ENCODE results near the gene MAN2A2.

MAN2A2 gene

GRCh38 chr15:90936823-90937222 lies 33.7 kb downstream of the MAN2A2 start:
- DNase-seq (ENCODE audit: low spot score) = no peak
- in situ Hi-C loops (cut with MboI; ENCODE audit: low pct_unique_long_range_greater_than_20kb, low sequenced_read_pairs, unreplicated experiment) = no loop called here
- TF ChIP-seq CTCF (IDR thresholded peaks at IDR 0.05; ENCODE audit: extremely low read depth, insufficient read depth, missing control alignments) = no peak

GRCh38 chr15:90938261-90938660 lies 35.2 kb downstream of the MAN2A2 start:
- in situ Hi-C loops (cut with MboI; ENCODE audit: low pct_unique_long_range_greater_than_20kb, low sequenced_read_pairs, unreplicated experiment) = no loop called here
- TF ChIP-seq CTCF (IDR thresholded peaks at IDR 0.05; ENCODE audit: extremely low read depth, insufficient read depth, missing control alignments) = no peak

GRCh38 chr15:90939756-90940155 lies 36.7 kb downstream of the MAN2A2 start:
- no peak for DNase-seq (ENCODE audit: low spot score)
- no peak for TF ChIP-seq CTCF (IDR thresholded peaks at IDR 0.05; ENCODE audit: extremely low read depth, insufficient read depth, missing control alignments)
- in situ Hi-C loops (cut with MboI; ENCODE audit: low pct_unique_long_range_greater_than_20kb, low sequenced_read_pairs, unreplicated experiment) = no loop called here

More at GRCh38 chr15:90938261-90938660, 35.2 kb downstream of the MAN2A2 start:
- DNase-seq (ENCODE audit: low spot score) = no peak

GRCh38 chr15:90941038-90941437 lies 37.9 kb downstream of the MAN2A2 start:
- TF ChIP-seq CTCF (IDR thresholded peaks at IDR 0.05; ENCODE audit: extremely low read depth, insufficient read depth, missing control alignments) = no peak
- in situ Hi-C loops (cut with MboI; ENCODE audit: low pct_unique_long_range_greater_than_20kb, low sequenced_read_pairs, unreplicated experiment) = no loop called here

GRCh38 chr15:90942354-90943120 lies 39.4 kb downstream of the MAN2A2 start:
- no peak for DNase-seq (ENCODE audit: low spot score)
- in situ Hi-C loops (cut with MboI; ENCODE audit: low pct_unique_long_range_greater_than_20kb, low sequenced_read_pairs, unreplicated experiment) = no loop called here
- TF ChIP-seq CTCF (IDR thresholded peaks at IDR 0.05; ENCODE audit: extremely low read depth, insufficient read depth, missing control alignments) = no peak

More at GRCh38 chr15:90941038-90941437, 37.9 kb downstream of the MAN2A2 start:
- no peak for DNase-seq (ENCODE audit: low spot score)

GRCh38 chr15:90945091-90945490 lies 42.0 kb downstream of the MAN2A2 start:
- in situ Hi-C loops (cut with MboI; ENCODE audit: low pct_unique_long_range_greater_than_20kb, low sequenced_read_pairs, unreplicated experiment) = no loop called here
- no peak for TF ChIP-seq CTCF (IDR thresholded peaks at IDR 0.05; ENCODE audit: extremely low read depth, insufficient read depth, missing control alignments)
- no peak for DNase-seq (ENCODE audit: low spot score)

Data from GM13977 (cell line).